Common myeloid progenitor, CD34-positive (primary cell): ENCODE measurements around the gene SAMD8.
A peak's percentile ranks its signal among the peaks of the same experiment; 100 is the strongest.
"Not testable (repeated sequence)": the region's sequence is repeated elsewhere in the genome, so short reads cannot be mapped to it uniquely, and the experiment has no call there.

ENCODE experiments used
- CTCF ChIA-PET: fragments of 350-600 bp; sonication (Branson Sonifier 250); formaldehyde crosslinking; loops from one replicate; lab custom pipeline; 2021; ENCODE audit warnings: antibody characterized with exemption; lab: Charles Lee
- POLR2A ChIA-PET: fragments of 350-600 bp; sonication (Branson Sonifier 250); formaldehyde crosslinking; loops from one replicate; lab custom pipeline; 2021; ENCODE audit warnings: antibody characterized with exemption; lab: Charles Lee
- DNase-seq, 3 donors: peaks; one replicate each; pipeline versions ENCODE4 v3.0.0 to v3.0.0-alpha.2; 2013
- H3K27ac ChIP-seq, 2 experiments: 1 replicate in 1 of 2; 2 replicates in 1 of 2; pipeline ENCODE4 v1.7.0; 2013; ENCODE audit warnings: inconsistent platforms in 2 of 2, low read length in 2 of 2, mild to moderate bottlenecking in 2 of 2, low read depth in 1 of 2, moderate library complexity in 1 of 2; ENCODE audit not compliant: severe bottlenecking in 2 of 2, insufficient read depth in 1 of 2, poor library complexity in 1 of 2
- H3K27me3 ChIP-seq, 5 experiments: replicated peaks in 2 of 5; 1 replicate in 3 of 5; 2 replicates in 2 of 5; pipeline versions ENCODE4 v1.6.1 to v1.7.0; 2013; ENCODE audit warnings: low read length in 4 of 5, mild to moderate bottlenecking in 2 of 5, moderate library complexity in 2 of 5, inconsistent platforms in 1 of 5; ENCODE audit not compliant: insufficient read depth in 5 of 5, control insufficient read depth in 4 of 5
- H3K36me3 ChIP-seq, 4 experiments: 1 replicate in 2 of 4; 2 replicates in 2 of 4; pipeline versions ENCODE4 v1.6.1 to v1.7.0; 2013; ENCODE audit warnings: low read length in 3 of 4, control low read depth in 1 of 4, mild to moderate bottlenecking in 1 of 4; ENCODE audit not compliant: control insufficient read depth in 4 of 4, insufficient read depth in 4 of 4
- H3K4me1 ChIP-seq, 4 experiments: 1 replicate in 3 of 4; 2 replicates in 1 of 4; pipeline versions ENCODE4 v1.6.1 to v1.7.1; 2013; ENCODE audit warnings: low read length in 3 of 4, mild to moderate bottlenecking in 3 of 4, control low read depth in 1 of 4, inconsistent platforms in 1 of 4, moderate library complexity in 1 of 4; ENCODE audit not compliant: control insufficient read depth in 4 of 4, insufficient read depth in 4 of 4; ENCODE audit errors: control extremely low read depth in 1 of 4
- H3K4me3 ChIP-seq, 7 experiments: 1 replicate in 4 of 7; 2 replicates in 3 of 7; pipeline versions ENCODE4 v1.5.1 to v1.7.0; 2013; ENCODE audit warnings: mild to moderate bottlenecking in 7 of 7, low read length in 6 of 7, moderate library complexity in 6 of 7, inconsistent platforms in 2 of 7, low read depth in 2 of 7, control low read depth in 1 of 7; ENCODE audit not compliant: insufficient read depth in 4 of 7, control insufficient read depth in 1 of 7; ENCODE audit errors: extremely low read depth in 1 of 7
- H3K9me3 ChIP-seq, 5 experiments: 1 replicate in 4 of 5; 2 replicates in 1 of 5; pipeline versions ENCODE4 v1.6.1 to v1.7.1; 2013; ENCODE audit warnings: low read length in 4 of 5, mild to moderate bottlenecking in 2 of 5, inconsistent platforms in 1 of 5, low read depth in 1 of 5, moderate library complexity in 1 of 5; ENCODE audit not compliant: control insufficient read depth in 4 of 5, insufficient read depth in 2 of 5; ENCODE audit errors: control extremely low read depth in 1 of 5
- WGBS: methylation state at CpG from one replicate; pipeline ENCODE4 v1.1.5; 2013; ENCODE audit not compliant: insufficient coverage; 5-methylcytosine and 5-hydroxymethylcytosine counted together

The SAMD8 gene

GRCh38 chr10:75126277-75126676 lies 14.8 kb downstream of the SAMD8 start:
- no peak for DNase-seq
- 100% methylated on average over 2 of the region's 2 CpGs for WGBS
- CTCF ChIA-PET, result interaction anchor here (1.0 kb wide), 1 partner anchor 11 kb away, joined by 4 read pairs; no protein-coding TSS in a partner anchor
- Histone ChIP-seq H3K27me3 (no peaks in the 10 kb centered on the region), H3K4me3 (no peak overlapping the region), H3K4me1 (peaks cover 5 to 33% (median 16%) of the 10 kb centered on the region in 4 experiments), H3K36me3 (peaks cover 2 to 5% (median 2%) of the 10 kb centered on the region in 4 experiments), H3K27ac (no peak overlapping the region), H3K9me3 (no peaks in the 10 kb centered on the region)
- POLR2A ChIA-PET, result no interaction called here

DNA sequence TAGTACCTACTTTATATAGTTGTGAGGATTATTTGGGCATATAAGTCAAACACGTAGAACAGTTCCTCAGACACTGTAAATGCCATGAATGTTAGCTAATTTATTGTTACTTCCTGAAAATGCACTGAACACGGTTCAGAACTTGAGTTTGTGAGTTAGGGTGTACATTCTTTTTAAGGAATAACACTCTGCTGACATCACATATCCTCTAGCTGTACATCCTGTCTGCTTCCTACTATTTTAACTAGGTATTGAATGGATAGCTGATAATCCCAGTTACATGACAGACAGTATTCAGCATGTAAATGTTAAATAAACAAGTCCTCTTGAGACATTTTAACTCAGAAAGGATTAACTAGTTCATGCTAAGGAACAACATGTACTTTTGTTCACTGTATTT lies 16.0 kb downstream of the SAMD8 start:
- WGBS, result no CpG with 5 or more reads among the region's 2 CpGs
- peak overlapping the region in 1 of 2 experiments; percentile 31 for H3K27ac ChIP-seq
- ChIA-PET POLR2A (no interaction called here), CTCF (interaction anchor here (0.6 to 1.0 kb wide), 2 partner anchors 10 to 267 kb away, joined by 3 to 4 read pairs; no protein-coding TSS in a partner anchor)
- peak in 2 of 3 donors; percentile 38 to 63 for DNase-seq
- no peak overlapping the region for H3K4me3 ChIP-seq
- peaks cover 5 to 33% (median 16%) of the 10 kb centered on the region in 4 experiments for H3K4me1 ChIP-seq
- no peaks in the 10 kb centered on the region for H3K27me3 ChIP-seq
- peaks cover 2 to 5% (median 2%) of the 10 kb centered on the region in 4 experiments for H3K36me3 ChIP-seq
- no peaks in the 10 kb centered on the region for H3K9me3 ChIP-seq

- H3K36me3 ChIP-seq, H3K27me3 ChIP-seq, H3K4me3 ChIP-seq, H3K9me3 ChIP-seq, POLR2A ChIA-PET: not testable (repeated sequence)
- DNase-seq, result peak in 2 of 3 donors; percentile 68 to 75
- H3K4me1 ChIP-seq, result peaks cover 5 to 33% (median 16%) of the 10 kb centered on the region in 4 experiments
- peak overlapping the region in 1 of 2 experiments; percentile 63 for H3K27ac ChIP-seq
- CTCF ChIA-PET, result interaction anchor here (0.7 to 1.9 kb wide), 3 partner anchors 10 to 37 kb away, joined by 3 to 7 read pairs (median 3); no protein-coding TSS in a partner anchor
- no CpG with 5 or more reads among the region's 1 CpG for WGBS
These were observed 17.5 kb downstream of the SAMD8 start for GRCh38 chr10:75128985-75129384.

GRCh38 chr10:75129537-75129936 lies 18.1 kb downstream of the SAMD8 start:
- peak overlapping the region in 1 of 2 experiments; percentile 63 for H3K27ac ChIP-seq
- POLR2A ChIA-PET, result interaction anchor here (0.6 to 0.8 kb wide), 2 partner anchors 31 to 666 kb away, joined by 3 read pairs; no protein-coding TSS in a partner anchor
- H3K4me1 ChIP-seq, result peaks cover 5 to 33% (median 16%) of the 10 kb centered on the region in 4 experiments
- H3K4me3 ChIP-seq, result no peak overlapping the region
- peaks cover 0 to 5% (median 2%) of the 10 kb centered on the region in 4 experiments for H3K36me3 ChIP-seq
- CTCF ChIA-PET, result interaction anchor here (1.1 to 1.9 kb wide), 2 partner anchors 10 to 37 kb away, joined by 3 to 7 read pairs; no protein-coding TSS in a partner anchor
- no peaks in the 10 kb centered on the region for H3K9me3 ChIP-seq
- H3K27me3 ChIP-seq, result no peaks in the 10 kb centered on the region
- no CpG with 5 or more reads among the region's 1 CpG for WGBS
- peak in 1 of 3 donors; percentile 19 for DNase-seq

DNA sequence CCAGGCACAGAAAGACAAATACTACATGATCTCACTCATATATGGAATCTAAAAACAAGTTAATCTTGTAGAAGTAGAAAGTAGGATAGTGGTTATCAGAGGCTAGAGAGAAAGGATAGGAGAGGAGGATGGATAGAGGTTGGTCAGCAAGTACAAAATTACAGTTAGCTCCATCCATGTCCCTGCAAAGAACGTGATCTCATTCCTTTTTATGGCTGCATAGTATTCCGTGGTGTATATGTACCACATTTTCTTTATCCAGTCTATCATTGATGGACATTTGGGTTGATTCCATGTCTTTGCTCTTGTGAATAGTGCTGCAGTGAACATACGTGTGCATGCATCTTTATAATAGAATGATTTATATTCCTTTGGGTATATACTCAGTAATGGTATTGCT lies 22.2 kb downstream of the SAMD8 start:
- DNase-seq, POLR2A ChIA-PET, H3K27ac ChIP-seq, H3K4me3 ChIP-seq, H3K36me3 ChIP-seq, H3K27me3 ChIP-seq, H3K9me3 ChIP-seq: not testable (repeated sequence)
- 100% methylated on average over 1 of the region's 3 CpGs for WGBS
- H3K4me1 ChIP-seq, result peaks cover 4 to 11% (median 5%) of the 10 kb centered on the region in 4 experiments
- CTCF ChIA-PET, result interaction anchor here (0.7 to 1.2 kb wide), 2 partner anchors 8 to 15 kb away, joined by 4 read pairs; no protein-coding TSS in a partner anchor

DNA sequence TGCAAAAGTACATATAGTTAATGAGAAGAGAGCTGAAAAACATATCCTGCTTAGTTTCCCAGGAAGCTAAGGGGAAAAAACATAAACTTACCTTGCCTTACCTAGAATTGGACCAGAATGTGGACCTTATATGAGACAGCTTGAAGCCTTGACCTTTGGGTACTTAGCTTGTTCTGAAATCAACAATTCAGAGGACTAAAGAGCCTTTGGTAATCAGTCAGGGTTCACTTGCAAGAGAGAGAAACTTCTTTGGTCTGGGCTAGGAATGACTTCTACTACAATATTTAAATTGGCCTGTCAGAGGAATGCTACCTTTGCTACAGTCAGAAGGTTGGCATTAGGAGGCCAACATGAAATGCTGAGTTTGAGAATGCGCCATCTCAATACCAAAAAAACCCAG lies 24.9 kb downstream of the SAMD8 start:
- ChIA-PET POLR2A (no interaction called here), CTCF (interaction anchor here (0.8 kb wide), 1 partner anchor 13 kb away, joined by 3 read pairs; no protein-coding TSS in a partner anchor)
- H3K4me3 ChIP-seq, result no peak overlapping the region
- no CpG with 5 or more reads among the region's 1 CpG for WGBS
- H3K27me3 ChIP-seq, result no peaks in the 10 kb centered on the region
- H3K36me3 ChIP-seq, result no peaks in the 10 kb centered on the region
- no peaks in the 10 kb centered on the region for H3K9me3 ChIP-seq
- H3K4me1 ChIP-seq, result no peaks in the 10 kb centered on the region
- no peak overlapping the region for H3K27ac ChIP-seq
- DNase-seq, result no peak
